HG02852 (cell line): ENCODE data around the gene NDST3.

Experiments used
- ATAC-seq: cut with Tn5 transposase; IDR thresholded peaks from one replicate; pipeline ENCODE4 v1.9.1; 2021; ENCODE audit warnings: mild to moderate bottlenecking, moderate library complexity; ENCODE audit not compliant: unreplicated experiment

The NDST3 gene

DNA sequence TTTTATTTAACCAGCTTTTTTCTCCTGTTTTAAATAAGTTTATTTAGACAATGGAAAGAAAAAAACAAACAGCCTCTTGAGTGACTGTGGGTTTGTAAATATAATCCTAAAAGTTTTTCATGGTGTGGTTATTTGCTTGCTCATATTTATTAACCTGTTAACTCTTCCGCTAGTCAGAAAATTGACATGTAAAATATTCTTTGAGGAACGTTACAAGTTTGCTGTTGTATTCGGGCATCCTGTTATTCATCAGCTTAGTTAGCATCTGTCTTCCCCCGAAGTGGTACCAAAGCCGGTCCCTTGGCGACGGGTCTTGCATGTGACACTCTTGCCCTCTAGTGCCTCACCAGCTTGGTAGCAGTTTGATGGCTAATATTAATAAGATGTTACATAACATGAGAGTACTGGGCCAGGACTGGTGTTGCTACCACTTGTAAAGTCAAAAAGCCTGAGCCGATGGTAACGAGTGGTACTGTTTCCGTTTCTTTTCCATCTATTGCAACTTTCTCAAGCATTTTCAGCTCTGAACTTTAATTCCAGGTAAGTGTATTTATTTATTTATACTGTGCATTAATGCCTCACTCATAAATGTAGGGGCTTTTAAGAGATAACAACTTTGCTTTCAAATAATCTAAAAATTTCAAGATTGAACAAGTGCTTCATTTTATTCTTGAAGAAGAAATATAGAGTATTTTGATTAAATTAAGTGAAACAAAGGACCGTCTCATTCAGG is at the start of gene NDST3:
Gene NDST3, plus strand, starts transcription at position 434 of the 733 bp plus-strand sequence. CDS start 19,425 bp downstream, outside the sequence.
- peak; percentile 45 for ATAC-seq

GRCh38 chr4:117986321-117986720 is 48.0 kb upstream of the NDST3 start:
- ATAC-seq = no peak

DNA sequence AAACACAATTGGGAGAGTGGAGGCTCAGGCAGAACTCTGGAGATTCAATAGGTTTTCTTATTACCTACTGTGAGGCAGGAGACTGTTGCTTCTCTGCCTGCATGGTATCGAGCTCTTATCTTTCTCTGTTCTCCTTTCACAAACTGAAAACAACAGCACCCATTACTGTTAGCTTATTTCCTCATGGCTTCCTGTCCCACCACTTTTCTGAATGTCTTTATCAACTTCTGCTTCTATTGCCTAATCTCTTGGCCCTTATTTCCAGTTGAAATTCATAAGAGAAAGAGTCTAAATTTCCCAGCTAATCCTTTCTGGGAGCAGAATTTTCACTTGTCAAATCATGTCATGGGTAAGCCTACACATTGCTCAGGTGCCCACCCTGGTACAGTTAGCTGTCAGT is 46.8 kb upstream of the NDST3 start:
- ATAC-seq = no peak

GRCh38 chr4:117996891-117997290 is 37.4 kb upstream of the NDST3 start:
- no peak for ATAC-seq

DNA sequence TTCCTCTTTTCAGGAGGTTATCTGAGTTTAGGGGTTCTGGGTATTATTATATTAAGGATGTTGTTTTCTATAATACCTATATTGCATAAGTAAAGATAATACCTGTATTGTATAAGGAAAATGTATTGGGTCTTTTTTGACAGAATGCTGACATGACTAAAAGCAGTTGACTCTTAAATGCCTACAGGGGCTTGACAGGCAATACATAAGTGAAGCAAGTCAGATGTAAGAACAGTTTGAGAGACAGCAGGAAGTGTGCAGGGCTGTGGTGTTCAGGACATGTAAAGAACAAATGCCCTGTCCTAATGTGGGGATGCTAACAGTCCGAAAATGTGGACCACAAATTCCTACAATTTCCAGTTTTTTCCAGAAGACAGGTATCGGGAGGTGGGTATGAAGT is 30.2 kb upstream of the NDST3 start:
- no peak for ATAC-seq

DNA sequence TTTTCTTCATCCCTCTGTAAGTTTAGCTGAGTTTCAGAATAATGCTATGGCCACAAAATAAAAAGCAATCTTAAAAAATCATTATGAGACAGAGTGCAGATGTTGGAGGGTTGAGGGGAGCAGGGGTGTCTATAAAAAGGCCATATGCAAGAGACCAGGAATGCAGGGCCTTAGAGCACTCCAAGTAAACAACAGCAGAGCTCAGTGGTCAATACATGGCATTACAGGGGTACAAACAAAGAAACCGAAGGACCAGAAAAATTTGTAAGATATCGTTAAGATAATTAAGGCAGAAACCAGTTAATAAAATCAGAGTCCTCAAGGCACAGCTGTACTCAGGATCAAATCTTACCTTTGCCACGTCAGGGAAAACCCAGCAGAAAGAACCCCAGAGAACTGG is 28.4 kb upstream of the NDST3 start:
- no peak for ATAC-seq

GRCh38 chr4:118012142-118012541 is 22.1 kb upstream of the NDST3 start:
- ATAC-seq = no peak

- no peak for ATAC-seq
Observed at GRCh38 chr4:118014831-118015230, 19.5 kb upstream of the NDST3 start.

DNA sequence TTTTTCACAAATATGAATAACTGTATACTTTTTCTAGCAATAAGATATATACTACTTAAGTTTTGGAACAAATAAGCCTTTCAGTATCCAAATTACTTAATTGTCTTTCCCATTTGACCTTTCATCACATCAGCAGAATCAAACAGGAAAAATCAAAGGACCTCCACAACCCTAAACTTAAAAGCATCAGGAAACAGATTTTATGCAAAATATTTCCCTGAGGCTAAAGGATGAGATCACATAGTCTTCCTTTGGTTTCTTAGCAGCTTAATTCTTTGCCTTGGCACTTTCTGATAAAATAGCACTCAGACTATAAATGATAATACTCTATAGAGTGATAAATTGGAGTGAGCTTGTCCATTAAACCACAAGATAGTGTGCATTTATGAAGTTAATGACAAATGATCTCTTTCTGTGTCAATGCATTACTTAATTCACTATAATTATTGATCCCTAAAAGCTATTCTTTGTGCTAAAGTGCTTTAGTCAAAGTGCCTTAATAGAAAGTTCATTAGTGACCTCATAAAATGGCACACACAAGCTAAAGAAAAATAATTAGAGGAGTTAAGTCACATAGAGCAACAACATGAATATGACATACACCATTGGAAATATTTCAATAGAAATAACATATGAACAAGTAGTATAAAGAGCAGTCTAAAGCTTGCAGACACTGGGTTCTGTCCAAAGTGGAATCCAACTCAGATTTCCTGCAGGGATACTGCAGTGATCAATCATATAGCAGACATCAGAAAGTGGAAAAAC is 15.7 kb upstream of the NDST3 start:
- no peak for ATAC-seq

DNA sequence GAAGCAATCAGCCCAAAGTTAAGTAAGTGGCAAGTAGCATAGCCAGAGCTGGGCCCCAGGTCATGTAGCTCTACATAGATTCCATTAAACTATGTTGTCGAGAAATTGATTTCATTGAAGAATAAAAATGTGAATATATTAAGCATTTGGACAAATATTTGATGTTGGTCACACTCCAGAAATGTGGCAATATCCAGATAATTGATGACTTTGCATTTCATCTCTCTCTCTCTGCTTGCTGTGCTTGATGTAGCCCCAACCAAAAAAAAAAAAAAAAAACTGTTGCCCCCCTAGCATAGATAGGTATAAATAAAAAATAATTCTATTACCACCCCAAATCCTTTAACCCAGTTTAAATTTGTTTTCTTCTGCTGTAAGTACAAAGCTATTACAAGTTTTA is 7.5 kb upstream of the NDST3 start:
- ATAC-seq = no peak

- no peak for ATAC-seq
Observed at GRCh38 chr4:118029224-118029623, 5.1 kb upstream of the NDST3 start.

DNA sequence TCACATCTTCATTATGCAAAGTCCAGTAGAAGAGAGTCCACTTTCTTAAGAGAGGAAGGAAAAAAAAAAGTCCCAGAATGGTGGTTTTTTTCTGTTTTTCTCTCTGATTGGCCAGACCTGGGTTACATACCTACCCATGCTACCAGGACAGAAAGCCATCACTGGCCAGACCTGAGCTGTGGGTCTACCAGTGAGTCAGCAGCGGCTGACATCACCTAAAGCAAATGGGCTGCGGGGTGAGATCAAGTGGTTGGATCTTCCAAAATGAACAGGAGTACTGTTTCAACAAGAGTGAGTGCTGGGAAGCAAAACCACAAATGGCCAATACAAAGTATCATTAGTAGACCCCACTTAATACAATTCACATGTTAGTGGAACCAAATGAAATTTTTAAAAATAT is 1.6 kb upstream of the NDST3 start:
- no peak for ATAC-seq

- no peak for ATAC-seq
Observed at GRCh38 chr4:118033148-118034052, 886 bp upstream of the NDST3 start.

GRCh38 chr4:118035309-118035708 is 1.0 kb downstream of the NDST3 start:
- ATAC-seq = no peak

DNA sequence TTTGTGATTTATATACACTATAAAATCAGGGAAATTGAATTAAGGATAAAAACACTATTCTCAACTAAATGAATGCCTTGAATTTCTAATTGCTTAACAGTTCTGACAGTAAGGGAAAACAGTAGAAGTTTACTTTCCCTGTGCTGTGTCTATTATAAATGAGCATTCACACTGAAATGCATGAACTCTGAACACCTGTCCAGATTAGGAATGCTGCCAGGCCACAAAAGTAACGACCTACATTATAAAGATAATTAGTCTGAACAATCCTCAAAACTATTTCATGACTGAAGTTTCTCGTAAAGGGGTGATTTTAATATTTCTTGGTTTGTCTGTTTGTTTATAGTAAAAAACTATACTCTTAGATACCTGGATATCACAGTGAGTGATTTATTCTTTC is 2.0 kb downstream of the NDST3 start:
- no peak for ATAC-seq

DNA sequence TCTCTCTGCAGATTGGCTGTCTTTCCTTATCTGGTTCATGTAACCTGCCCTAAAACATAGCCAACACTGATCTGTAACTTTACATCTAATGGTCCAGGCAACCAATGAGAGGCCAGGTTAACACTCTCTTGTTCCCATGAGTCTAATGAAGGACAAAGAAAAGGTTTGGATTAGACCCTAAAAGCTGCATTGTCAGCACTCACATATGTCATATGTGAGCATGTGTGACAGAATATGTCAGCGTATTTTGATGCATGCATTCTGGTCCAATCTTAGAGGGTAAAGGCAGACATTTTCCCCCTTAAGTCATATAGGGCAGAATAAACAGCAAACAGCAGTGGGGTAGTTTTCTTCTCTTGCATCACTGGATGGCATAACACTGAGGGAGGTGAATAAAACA is 3.7 kb downstream of the NDST3 start:
- no peak for ATAC-seq

GRCh38 chr4:118046323-118046722 is 12.0 kb downstream of the NDST3 start:
- no peak for ATAC-seq

GRCh38 chr4:118047043-118047442 is 12.8 kb downstream of the NDST3 start:
- ATAC-seq = no peak

- ATAC-seq = no peak
Observed at GRCh38 chr4:118058955-118059354, 24.7 kb downstream of the NDST3 start.

GRCh38 chr4:118059397-118059796 is 25.1 kb downstream of the NDST3 start:
- no peak for ATAC-seq
